HCT116 (cell line): ENCODE measurements around the gene GPR4. TPM values are rescaled to one million over a fixed set of nuclear protein-coding genes. Genes with fewer than 3 reads are reported as not detected.

Experiments used
- ATAC-seq: fragments of 200-7000 bp; cut with Tn5 transposase; 2 replicates; pipeline ENCODE4 v1.9.1; 2020; ENCODE audit warnings: mild to moderate bottlenecking, moderate library complexity
- BruUV-seq: library from RNA; stranded (reverse); fragments of 400-500 nt; replicated peaks from 2 replicates; lab custom pipeline; 2021; lab: Mats Ljungman, UMichigan
- CTCF ChIA-PET: fragments of 300-600 bp; sonication (Branson Sonifier 250); formaldehyde crosslinking; loops from one replicate; lab custom pipeline; 2021; ENCODE audit warnings: antibody characterized with exemption; lab: Charles Lee
- POLR2A ChIA-PET: fragments of 300-600, 350-600 bp; sonication (Branson Sonifier 250); formaldehyde crosslinking; loops from one replicate; lab custom pipeline; 2021; ENCODE audit warnings: antibody characterized with exemption; lab: Charles Lee
- RAD21 ChIA-PET, 2 experiments: fragments of 300-600 bp; sonication (Branson Sonifier 250); formaldehyde crosslinking; loops; one replicate each; lab custom pipeline; 2023; ENCODE audit warnings: low total read pairs in 2 of 2; ENCODE audit not compliant: uncharacterized antibody in 2 of 2, unreplicated experiment in 2 of 2, low non-redundant PET in 1 of 2; lab: Charles Lee
- DNase-seq: peaks from one replicate; pipeline ENCODE4 v3.0.0-alpha.2; 2010; ENCODE audit warnings: low read depth, low spot score
- H2AFZ ChIP-seq: fragments of 200-600 bp; shearing (Covaris generic), sonication (generic); 2 replicates; pipeline ENCODE4 v1.6.1; 2017; ENCODE audit warnings: low read depth, mixed run types, mixed read lengths, antibody characterized with exemption, low read length; ENCODE audit not compliant: poor library complexity, severe bottlenecking
- H3K27ac ChIP-seq: 2 replicates; pipeline ENCODE4 v1.5.1; 2012; ENCODE audit warnings: low read depth, low read length
- H3K27me3 ChIP-seq: fragments of 200-600 bp; sonication (generic); 2 replicates; pipeline ENCODE4 v1.6.1; 2016; ENCODE audit warnings: mixed run types, low read length, mixed read lengths; ENCODE audit not compliant: insufficient read depth
- H3K36me3 ChIP-seq, 2 experiments: fragments of 200-500 bp in 1 of 2; fragments of 200-600 bp in 1 of 2; sonication (Bioruptor generic) in 1 of 2; sonication (generic) in 1 of 2; 2 replicates each; pipeline versions ENCODE4 v1.5.1 to v1.6.1; 2014 to 2016; ENCODE audit warnings: low read length in 2 of 2, inconsistent platforms in 1 of 2, mixed read lengths in 1 of 2, mixed run types in 1 of 2; ENCODE audit not compliant: insufficient read depth in 2 of 2, control insufficient read depth in 1 of 2
- H3K4me1 ChIP-seq, 2 experiments: fragments of 200-600 bp in 1 of 2; sonication (generic) in 1 of 2; 2 replicates each; pipeline versions ENCODE4 v1.5.1 to v1.6.1; 2012 to 2017; ENCODE audit warnings: low read length in 2 of 2, inconsistent platforms in 1 of 2, mild to moderate bottlenecking in 1 of 2, mixed read lengths in 1 of 2, mixed run types in 1 of 2, moderate library complexity in 1 of 2; ENCODE audit not compliant: insufficient read depth in 2 of 2, control insufficient read depth in 1 of 2
- H3K4me2 ChIP-seq: fragments of 200-600 bp; sonication (generic); 2 replicates; pipeline ENCODE4 v1.6.1; 2017; ENCODE audit warnings: mixed run types, low read length, mixed read lengths
- H3K4me3 ChIP-seq, 2 experiments: fragments of 200-600 bp in 1 of 2; sonication (generic) in 1 of 2; replicated peaks in 1 of 2; 2 replicates each; pipeline ENCODE4 v1.5.1; 2011 to 2016; ENCODE audit warnings: low read length in 2 of 2, control low read depth in 1 of 2, low read depth in 1 of 2, mild to moderate bottlenecking in 1 of 2, mixed read lengths in 1 of 2, mixed run types in 1 of 2
- H3K79me2 ChIP-seq: fragments of 200-600 bp; sonication (generic); 2 replicates; pipeline ENCODE4 v1.6.1; 2017; ENCODE audit warnings: mild to moderate bottlenecking, mixed run types, low read length, moderate library complexity, mixed read lengths; ENCODE audit not compliant: insufficient read depth
- H3K9ac ChIP-seq: fragments of 200-600 bp; sonication (generic); 2 replicates; pipeline ENCODE4 v1.6.1; 2016; ENCODE audit warnings: low read length, mixed read lengths
- H3K9me2 ChIP-seq: fragments of 200-600 bp; sonication (generic), shearing (Covaris generic); 2 replicates; pipeline ENCODE4 v1.6.1; 2017; ENCODE audit warnings: mixed run types, mild to moderate bottlenecking, moderate library complexity; ENCODE audit not compliant: insufficient read depth
- H3K9me3 ChIP-seq, 2 experiments: fragments of 200-500 bp in 1 of 2; fragments of 200-600 bp in 1 of 2; sonication (Bioruptor generic) in 1 of 2; sonication (generic) in 1 of 2; 2 replicates each; pipeline ENCODE4 v1.6.1; 2014 to 2017; ENCODE audit warnings: low read length in 2 of 2, mixed read lengths in 2 of 2, inconsistent platforms in 1 of 2, low read depth in 1 of 2, mild to moderate bottlenecking in 1 of 2, mixed run types in 1 of 2, moderate library complexity in 1 of 2; ENCODE audit not compliant: control insufficient read depth in 1 of 2, insufficient read depth in 1 of 2
- H4K20me1 ChIP-seq: fragments of 200-600 bp; sonication (generic), shearing (Covaris generic); 2 replicates; pipeline ENCODE4 v1.6.1; 2017; ENCODE audit warnings: mixed run types, mild to moderate bottlenecking, moderate library complexity; ENCODE audit not compliant: insufficient read depth
- CBX3 ChIP-seq: IDR thresholded peaks from 2 replicates; pipeline ENCODE4 v1.6.1; 2012; ENCODE audit warnings: low read depth
- CEBPB ChIP-seq: IDR thresholded peaks from 2 replicates; pipeline ENCODE4 v1.6.1; 2012; ENCODE audit warnings: low read depth
- ELF1 ChIP-seq: IDR thresholded peaks from 2 replicates; pipeline ENCODE4 v1.6.1; 2012; ENCODE audit warnings: low read depth, borderline replicate concordance
- intact Hi-C: fragments of 100-400 bp; cut with micrococcal nuclease; formaldehyde crosslinking; loops from 2 replicates; pipeline ENCODE4 v1.10.0; 2022
- total RNA-seq: library from RNA; stranded (reverse); gene quantifications from one replicate; pipeline ENCODE4 v1.2.1, GENCODE V29; 2021; ENCODE audit not compliant: unreplicated experiment
- TF ChIP-seq, protein P1 (sequence below): IDR thresholded peaks from 2 replicates; pipeline ENCODE4 v1.6.1; 2012; ENCODE audit warnings: low read depth
- TF ChIP-seq, protein P2 (sequence below): IDR thresholded peaks from 2 replicates; pipeline ENCODE4 v1.6.1; 2012

The GPR4 gene
- total RNA-seq, 1 experiment from 2014 or later: 0.10 TPM

GRCh38 chr19:45600340-45600885 is 1.6 kb downstream of the GPR4 start:
- no peak overlapping the region for H3K9ac ChIP-seq
- H3K27me3 ChIP-seq: peaks cover 18% of the 10 kb centered on the region; the same call in 1 of the 2 replicates
- no peak overlapping the region for H3K4me2 ChIP-seq
- no peak overlapping the region for H2AFZ ChIP-seq
- no peaks in the 10 kb centered on the region for H4K20me1 ChIP-seq
- H3K9me3 ChIP-seq: no peaks in the 10 kb centered on the region
- RAD21 ChIA-PET: no interaction called here
- H3K36me3 ChIP-seq: no peaks in the 10 kb centered on the region
- ATAC-seq: no peak
- peaks cover 0 to 3% of the 10 kb centered on the region in 2 experiments; a peak in 1 of 4 replicates for H3K4me1 ChIP-seq
- intact Hi-C loops: no loop called here
- H3K79me2 ChIP-seq: no peaks in the 10 kb centered on the region
- no peak overlapping the region for H3K4me3 ChIP-seq
- POLR2A ChIA-PET: no interaction called here
- H3K9me2 ChIP-seq: no peaks in the 10 kb centered on the region
- CTCF ChIA-PET: interaction anchor here (0.7 kb wide), 1 partner anchor 9 kb away, joined by 3 read pairs; no protein-coding TSS in a partner anchor
- BruUV-seq: no TSS peak
- no peak overlapping the region for H3K27ac ChIP-seq
- TF ChIP-seq ELF1: no peak
- TF ChIP-seq, protein P1, sequence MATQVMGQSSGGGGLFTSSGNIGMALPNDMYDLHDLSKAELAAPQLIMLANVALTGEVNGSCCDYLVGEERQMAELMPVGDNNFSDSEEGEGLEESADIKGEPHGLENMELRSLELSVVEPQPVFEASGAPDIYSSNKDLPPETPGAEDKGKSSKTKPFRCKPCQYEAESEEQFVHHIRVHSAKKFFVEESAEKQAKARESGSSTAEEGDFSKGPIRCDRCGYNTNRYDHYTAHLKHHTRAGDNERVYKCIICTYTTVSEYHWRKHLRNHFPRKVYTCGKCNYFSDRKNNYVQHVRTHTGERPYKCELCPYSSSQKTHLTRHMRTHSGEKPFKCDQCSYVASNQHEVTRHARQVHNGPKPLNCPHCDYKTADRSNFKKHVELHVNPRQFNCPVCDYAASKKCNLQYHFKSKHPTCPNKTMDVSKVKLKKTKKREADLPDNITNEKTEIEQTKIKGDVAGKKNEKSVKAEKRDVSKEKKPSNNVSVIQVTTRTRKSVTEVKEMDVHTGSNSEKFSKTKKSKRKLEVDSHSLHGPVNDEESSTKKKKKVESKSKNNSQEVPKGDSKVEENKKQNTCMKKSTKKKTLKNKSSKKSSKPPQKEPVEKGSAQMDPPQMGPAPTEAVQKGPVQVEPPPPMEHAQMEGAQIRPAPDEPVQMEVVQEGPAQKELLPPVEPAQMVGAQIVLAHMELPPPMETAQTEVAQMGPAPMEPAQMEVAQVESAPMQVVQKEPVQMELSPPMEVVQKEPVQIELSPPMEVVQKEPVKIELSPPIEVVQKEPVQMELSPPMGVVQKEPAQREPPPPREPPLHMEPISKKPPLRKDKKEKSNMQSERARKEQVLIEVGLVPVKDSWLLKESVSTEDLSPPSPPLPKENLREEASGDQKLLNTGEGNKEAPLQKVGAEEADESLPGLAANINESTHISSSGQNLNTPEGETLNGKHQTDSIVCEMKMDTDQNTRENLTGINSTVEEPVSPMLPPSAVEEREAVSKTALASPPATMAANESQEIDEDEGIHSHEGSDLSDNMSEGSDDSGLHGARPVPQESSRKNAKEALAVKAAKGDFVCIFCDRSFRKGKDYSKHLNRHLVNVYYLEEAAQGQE: no peak
- TF ChIP-seq CEBPB: no peak
- TF ChIP-seq, protein P2, sequence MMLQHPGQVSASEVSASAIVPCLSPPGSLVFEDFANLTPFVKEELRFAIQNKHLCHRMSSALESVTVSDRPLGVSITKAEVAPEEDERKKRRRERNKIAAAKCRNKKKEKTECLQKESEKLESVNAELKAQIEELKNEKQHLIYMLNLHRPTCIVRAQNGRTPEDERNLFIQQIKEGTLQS: no peak
- TF ChIP-seq CBX3: no peak
- DNase-seq: no peak
